Osteoblast (primary cell): ENCODE results near the gene DENND4A. TPM values are rescaled to one million over a fixed set of nuclear protein-coding genes. Genes with fewer than 3 reads are reported as not detected.

Experiments used
- DNase-seq: peaks from one replicate; pipeline ENCODE4 v3.0.0; 2011; ENCODE audit warnings: low spot score, mixed read lengths; ENCODE audit not compliant: insufficient read length; ENCODE audit errors: missing footprints
- H2AFZ ChIP-seq: 2 replicates; pipeline ENCODE4 v1.6.0; 2011; ENCODE audit warnings: mild to moderate bottlenecking, low read length
- H3K27ac ChIP-seq: 2 replicates; pipeline ENCODE4 v1.5.1; 2011; ENCODE audit warnings: mild to moderate bottlenecking, low read depth, low read length, moderate library complexity
- H3K27me3 ChIP-seq: 2 replicates; pipeline ENCODE4 v1.6.0; 2012; ENCODE audit warnings: mild to moderate bottlenecking, control low read depth, inconsistent platforms, low read length, moderate library complexity; ENCODE audit not compliant: insufficient read depth
- H3K36me3 ChIP-seq: 2 replicates; pipeline ENCODE4 v1.5.1; 2011; ENCODE audit warnings: mild to moderate bottlenecking, low read length, control low read depth, moderate library complexity; ENCODE audit not compliant: insufficient read depth
- H3K4me1 ChIP-seq: 2 replicates; pipeline ENCODE4 v1.5.1; 2011; ENCODE audit warnings: mild to moderate bottlenecking, low read length, control low read depth, moderate library complexity; ENCODE audit not compliant: insufficient read depth
- H3K4me2 ChIP-seq: 2 replicates; pipeline ENCODE4 v1.6.0; 2011; ENCODE audit warnings: mild to moderate bottlenecking, low read length; ENCODE audit not compliant: insufficient read depth
- H3K4me3 ChIP-seq: fragments of 200-600 bp; sonication (generic); 3 replicates; pipeline ENCODE4 v1.5.1; 2012; ENCODE audit warnings: mild to moderate bottlenecking, low read length, inconsistent platforms; ENCODE audit not compliant: insufficient read depth
- H3K79me2 ChIP-seq: 2 replicates; pipeline ENCODE4 v1.6.0; 2012; ENCODE audit warnings: mild to moderate bottlenecking, low read length, control low read depth, inconsistent platforms; ENCODE audit not compliant: insufficient read depth
- H3K9me3 ChIP-seq: 2 replicates; pipeline ENCODE4 v1.5.1; 2011; ENCODE audit warnings: low read depth, low read length, control low read depth
- H4K20me1 ChIP-seq: 2 replicates; pipeline ENCODE4 v1.6.0; 2012; ENCODE audit warnings: mild to moderate bottlenecking, low read length, control low read depth; ENCODE audit not compliant: insufficient read depth
- total RNA-seq: library from RNA; depleted of rRNA; stranded (reverse); fragments of >200 nt; gene quantifications from 2 replicates; pipeline ENCODE4 v1.2.3, GENCODE V29; 2012
- TF ChIP-seq, protein P1 (sequence below): IDR thresholded peaks from 2 replicates; pipeline ENCODE4 v1.5.1; 2011; ENCODE audit warnings: mild to moderate bottlenecking, low read depth, low read length, moderate library complexity; ENCODE audit errors: extremely low read depth

Gene DENND4A
- total RNA-seq, 1 donor: 30.4 TPM

DNA sequence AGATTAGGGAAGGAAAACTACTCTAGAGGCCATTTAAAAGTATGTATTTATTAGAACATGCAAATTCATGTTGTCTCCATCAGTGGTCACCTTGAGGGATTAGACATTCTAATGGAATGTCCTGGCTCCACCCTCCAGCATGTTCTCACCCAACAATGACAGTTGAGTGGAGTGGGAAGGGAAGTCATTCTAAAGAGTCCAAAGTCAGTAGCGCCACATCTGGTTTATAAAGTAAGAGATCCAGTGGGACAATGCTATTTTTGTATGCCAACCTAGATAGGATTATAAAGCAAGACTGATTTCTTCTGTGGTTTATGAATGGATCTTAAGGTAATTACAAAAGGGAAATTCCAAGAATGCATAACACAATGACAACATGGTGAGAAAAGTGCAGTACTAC lies 137.1 kb downstream of the DENND4A start:
- TF ChIP-seq, protein P1, sequence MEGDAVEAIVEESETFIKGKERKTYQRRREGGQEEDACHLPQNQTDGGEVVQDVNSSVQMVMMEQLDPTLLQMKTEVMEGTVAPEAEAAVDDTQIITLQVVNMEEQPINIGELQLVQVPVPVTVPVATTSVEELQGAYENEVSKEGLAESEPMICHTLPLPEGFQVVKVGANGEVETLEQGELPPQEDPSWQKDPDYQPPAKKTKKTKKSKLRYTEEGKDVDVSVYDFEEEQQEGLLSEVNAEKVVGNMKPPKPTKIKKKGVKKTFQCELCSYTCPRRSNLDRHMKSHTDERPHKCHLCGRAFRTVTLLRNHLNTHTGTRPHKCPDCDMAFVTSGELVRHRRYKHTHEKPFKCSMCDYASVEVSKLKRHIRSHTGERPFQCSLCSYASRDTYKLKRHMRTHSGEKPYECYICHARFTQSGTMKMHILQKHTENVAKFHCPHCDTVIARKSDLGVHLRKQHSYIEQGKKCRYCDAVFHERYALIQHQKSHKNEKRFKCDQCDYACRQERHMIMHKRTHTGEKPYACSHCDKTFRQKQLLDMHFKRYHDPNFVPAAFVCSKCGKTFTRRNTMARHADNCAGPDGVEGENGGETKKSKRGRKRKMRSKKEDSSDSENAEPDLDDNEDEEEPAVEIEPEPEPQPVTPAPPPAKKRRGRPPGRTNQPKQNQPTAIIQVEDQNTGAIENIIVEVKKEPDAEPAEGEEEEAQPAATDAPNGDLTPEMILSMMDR: no peak
- H3K4me3 ChIP-seq: no peak overlapping the region
- peaks cover 9% of the 10 kb centered on the region for H3K36me3 ChIP-seq
- no peaks in the 10 kb centered on the region for H3K9me3 ChIP-seq
- H3K27ac ChIP-seq: no peak overlapping the region
- no peaks in the 10 kb centered on the region for H3K27me3 ChIP-seq
- no peak overlapping the region for H3K4me2 ChIP-seq
- no peak overlapping the region for H2AFZ ChIP-seq
- H4K20me1 ChIP-seq: no peaks in the 10 kb centered on the region
- no peak for DNase-seq
- H3K79me2 ChIP-seq: no peaks in the 10 kb centered on the region
- peaks cover 15% of the 10 kb centered on the region for H3K4me1 ChIP-seq

DNA sequence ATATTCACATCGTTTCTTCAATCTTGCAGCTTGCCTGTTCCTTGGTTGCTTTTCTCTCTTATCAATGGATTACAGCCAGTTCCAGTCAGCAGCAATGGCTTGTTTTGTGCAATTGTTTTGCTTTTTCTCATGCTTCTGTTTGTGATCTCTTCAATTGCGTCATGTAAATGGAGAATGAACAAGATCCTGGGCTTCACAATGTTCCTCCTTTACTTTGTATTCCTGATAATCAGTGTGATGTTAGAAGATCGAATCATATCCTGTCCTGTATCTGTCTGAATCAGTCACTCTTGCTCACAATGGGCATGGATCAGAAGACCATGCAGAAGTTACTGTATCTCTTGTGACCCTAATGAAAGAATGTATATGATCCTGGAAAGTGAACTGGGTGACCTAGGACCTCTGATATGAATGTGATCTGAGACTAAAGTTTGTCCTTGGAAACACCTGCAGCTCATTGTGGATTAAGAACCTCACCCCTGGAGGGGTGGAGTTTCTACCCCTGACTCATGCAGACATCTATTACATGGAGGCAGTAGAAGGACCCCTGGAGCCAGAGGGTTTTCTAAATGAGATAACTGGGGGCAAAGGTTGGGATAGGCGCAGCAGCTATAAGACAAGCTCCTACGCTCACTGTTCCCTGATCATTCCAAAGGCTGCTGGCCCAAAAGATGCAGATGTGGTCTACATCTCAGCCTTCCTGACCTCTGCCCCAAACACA lies 138.1 kb downstream of the DENND4A start:
- Histone ChIP-seq H3K9me3 (no peaks in the 10 kb centered on the region), H3K4me3 (no peak overlapping the region), H3K27ac (peak overlapping the region; percentile 18), H3K79me2 (no peaks in the 10 kb centered on the region), H3K27me3 (no peaks in the 10 kb centered on the region), H3K4me1 (peaks cover 15% of the 10 kb centered on the region), H4K20me1 (no peaks in the 10 kb centered on the region), H3K4me2 (peak overlapping the region; percentile 25), H2AFZ (no peak overlapping the region), H3K36me3 (peaks cover 9% of the 10 kb centered on the region)
- TF ChIP-seq, protein P1: no peak
- no peak for DNase-seq

DNA sequence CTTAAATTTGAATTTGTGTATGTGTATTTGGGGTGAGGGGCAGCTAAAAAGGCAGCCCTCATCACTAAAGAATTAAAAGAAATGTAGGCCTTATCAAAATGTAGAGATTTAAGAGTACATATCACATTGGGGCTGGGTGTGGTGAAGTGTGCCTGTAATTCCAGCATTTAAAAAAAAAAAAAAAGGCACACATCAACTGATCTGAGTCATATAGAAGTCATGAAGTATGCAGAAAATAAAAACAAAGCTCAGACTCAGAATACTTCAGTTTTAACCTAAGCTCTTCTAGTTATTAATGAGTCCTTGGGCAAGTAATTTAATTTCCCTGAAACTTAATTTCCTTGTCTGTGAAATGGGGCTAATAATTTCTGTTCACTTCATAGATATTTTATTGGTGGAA lies 138.8 kb downstream of the DENND4A start:
- Histone ChIP-seq H3K4me3 (no peak overlapping the region), H3K9me3 (no peaks in the 10 kb centered on the region), H3K27ac (peak overlapping the region; percentile 18), H2AFZ (no peak overlapping the region), H3K36me3 (peaks cover 9% of the 10 kb centered on the region), H4K20me1 (no peaks in the 10 kb centered on the region), H3K4me1 (peaks cover 15% of the 10 kb centered on the region), H3K4me2 (peak overlapping the region; percentile 25), H3K27me3 (no peaks in the 10 kb centered on the region), H3K79me2 (no peaks in the 10 kb centered on the region)
- peak; percentile 64 for DNase-seq
- TF ChIP-seq, protein P1: no peak

DNA sequence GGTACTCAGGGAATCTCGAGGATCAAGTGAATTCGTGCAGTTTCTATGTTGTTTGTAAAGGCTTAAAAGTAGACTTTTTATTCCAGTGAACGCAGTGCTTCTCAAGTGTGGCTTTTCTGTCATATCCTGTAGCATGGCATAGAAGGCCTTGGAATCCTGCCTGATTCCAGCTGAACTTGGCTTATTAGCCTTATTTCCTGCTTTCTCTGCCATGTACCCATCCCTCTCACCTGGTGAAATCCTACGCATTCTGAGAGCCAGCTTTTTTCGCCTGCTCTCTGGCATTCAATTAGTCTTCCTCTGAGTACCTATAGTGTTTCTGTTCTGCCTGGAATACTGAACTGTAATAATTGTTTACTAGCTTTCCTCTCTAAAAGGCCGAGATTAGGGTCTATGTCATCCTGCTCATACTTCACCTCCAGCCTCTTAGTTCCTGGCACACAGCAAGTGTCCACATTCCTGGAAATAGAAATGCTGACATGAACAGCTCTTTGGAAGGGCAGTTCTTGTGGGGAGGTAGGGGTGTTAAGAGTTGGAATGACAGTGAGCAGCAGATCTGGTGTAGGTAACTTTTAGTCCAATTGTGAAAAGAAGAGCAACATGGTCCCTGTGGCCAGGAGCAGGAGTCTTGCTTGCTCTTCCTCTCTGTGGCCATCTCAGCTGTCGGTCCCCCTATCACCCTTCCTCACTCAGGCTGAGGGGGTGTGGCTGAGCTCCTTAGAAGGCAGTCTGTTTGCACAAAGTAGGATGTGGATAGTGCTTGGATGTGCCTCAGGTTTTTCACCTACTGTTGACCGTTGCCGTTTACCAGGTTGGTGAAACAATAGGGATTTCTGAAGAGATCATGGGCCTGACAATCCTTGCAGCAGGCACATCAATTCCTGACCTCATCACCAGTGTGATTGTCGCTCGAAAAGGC lies 140.0 kb downstream of the DENND4A start:
- Histone ChIP-seq H3K79me2 (no peaks in the 10 kb centered on the region), H2AFZ (no peak overlapping the region)

More for the DNA sequence above, 140.0 kb downstream of the DENND4A start:
- Histone ChIP-seq H4K20me1 (no peaks in the 10 kb centered on the region), H3K4me2 (no peak overlapping the region), H3K27ac (no peak overlapping the region), H3K4me3 (no peak overlapping the region), H3K36me3 (peaks cover 4% of the 10 kb centered on the region), H3K4me1 (peaks cover 15% of the 10 kb centered on the region), H3K27me3 (no peaks in the 10 kb centered on the region), H3K9me3 (no peaks in the 10 kb centered on the region)
- TF ChIP-seq, protein P1: no peak
- DNase-seq: no peak
